Tibial artery (tissue), 4 donors: Measurements from ENCODE around the gene FAM236B.
"Not testable (repeated sequence)": the region's sequence is repeated elsewhere in the genome, so short reads cannot be mapped to it uniquely, and the experiment has no call there.

Experiments used
- DNase-seq, 2 donors: peaks; one replicate each; pipeline ENCODE4 v3.0.0-alpha.2; 2019
- H3K27ac ChIP-seq, 2 donors: fragments of 200-600 bp; sonication (generic) in 1 of 2; 1 replicate in 1 of 2; 2 replicates in 1 of 2; pipeline ENCODE4 v1.5.1; 2018 to 2019; ENCODE audit warnings: mild to moderate bottlenecking in 1 of 2
- H3K27me3 ChIP-seq, 2 donors: fragments of 200-600 bp; sonication (generic) in 1 of 2; one replicate each; pipeline versions ENCODE4 v1.5.1 to v1.6.0; 2016 to 2019
- H3K36me3 ChIP-seq, 3 donors: fragments of 200-600 bp; sonication (generic) in 2 of 3; one replicate each; pipeline ENCODE4 v1.5.1; 2016 to 2019; ENCODE audit warnings: mild to moderate bottlenecking in 2 of 3
- H3K4me1 ChIP-seq, 4 donors: fragments of 200-600 bp; sonication (generic) in 2 of 4; 1 replicate in 3 of 4; 2 replicates in 1 of 4; pipeline ENCODE4 v1.5.1; 2016 to 2019
- H3K4me3 ChIP-seq, 2 donors: fragments of 200-600 bp; sonication (generic) in 1 of 2; 1 replicate in 1 of 2; 2 replicates in 1 of 2; pipeline ENCODE4 v1.5.1; 2018 to 2019; ENCODE audit warnings: mild to moderate bottlenecking in 2 of 2
- H3K9me3 ChIP-seq, 3 donors: fragments of 200-600 bp; sonication (generic) in 1 of 3; one replicate each; pipeline ENCODE4 v1.5.1; 2016 to 2019
- intact Hi-C: fragments of 100-400 bp; cut with DNase I; formaldehyde crosslinking; loops from one replicate; pipeline ENCODE4 v1.15.0; 2023; ENCODE audit warnings: low total_unique reads

The FAM236B gene

DNA sequence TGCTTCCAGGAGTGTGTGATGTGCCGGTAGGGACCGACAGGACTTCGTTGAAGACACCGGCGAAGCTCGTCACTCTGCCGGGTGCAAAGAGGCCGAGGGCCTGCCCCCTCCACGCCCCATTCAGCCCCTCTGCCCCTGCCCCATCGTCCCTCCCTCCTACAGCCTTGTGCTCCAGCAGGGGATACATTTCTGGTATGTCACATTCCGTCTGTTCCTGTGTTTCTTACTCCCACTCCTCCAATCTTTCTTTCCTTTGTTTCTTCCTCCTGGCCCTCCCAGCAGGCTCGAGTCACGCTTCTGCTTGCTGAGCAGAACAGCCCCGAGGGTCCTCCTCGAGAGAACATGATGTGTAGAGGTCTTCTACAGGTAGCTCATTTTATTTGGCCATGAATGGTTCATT, at the start of gene FAM236B:
TSS of gene FAM236B (minus strand) at position 101 of the 400 bp plus-strand sequence. CDS start at position 1, 100 bp downstream.
- intact Hi-C loops, H3K36me3 ChIP-seq, DNase-seq, H3K27ac ChIP-seq, H3K9me3 ChIP-seq, H3K4me3 ChIP-seq, H3K27me3 ChIP-seq, H3K4me1 ChIP-seq: not testable (repeated sequence)

DNA sequence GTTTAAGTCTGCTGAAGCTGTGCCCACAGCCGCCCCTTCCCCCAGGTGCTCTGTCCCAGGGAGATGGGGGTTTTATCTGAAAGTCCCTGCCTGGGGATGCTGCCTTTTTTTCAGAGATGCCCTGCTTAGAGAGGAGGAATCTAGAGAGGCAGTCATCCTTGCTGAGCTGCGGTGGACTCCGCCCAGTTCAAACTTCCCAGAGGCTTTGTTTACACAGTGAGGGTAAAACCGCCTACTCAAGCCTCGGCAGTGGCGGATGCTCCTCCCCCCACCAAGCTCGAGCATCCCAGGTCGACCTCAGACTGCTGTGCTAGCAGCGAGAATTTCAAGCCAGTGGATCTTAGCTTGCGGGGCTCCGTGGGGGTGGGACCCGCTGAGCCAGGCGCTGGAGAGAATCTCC, 48.2 kb upstream of the FAM236B start:
- H3K4me3 ChIP-seq, intact Hi-C loops, H3K4me1 ChIP-seq, DNase-seq, H3K27ac ChIP-seq, H3K9me3 ChIP-seq, H3K36me3 ChIP-seq, H3K27me3 ChIP-seq: not testable (repeated sequence)

DNA sequence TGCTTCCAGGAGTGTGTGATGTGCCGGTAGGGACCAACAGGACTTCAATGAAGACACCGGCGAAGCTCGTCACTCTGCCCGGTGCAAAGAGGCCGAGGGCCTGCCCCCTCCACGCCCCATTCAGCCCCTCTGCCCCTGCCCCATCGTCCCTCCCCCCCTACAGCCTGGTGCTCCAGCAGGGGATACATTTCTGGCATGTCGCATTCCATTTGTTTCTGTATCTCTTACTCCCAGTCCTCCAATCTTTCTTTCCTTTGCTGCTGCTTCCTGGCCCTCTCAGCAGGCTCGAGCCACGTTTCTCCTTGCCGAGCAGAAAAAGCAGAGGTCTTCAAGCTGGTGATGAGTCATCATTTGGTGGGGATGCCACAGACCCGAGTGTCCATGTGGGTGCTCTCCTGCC, 25.6 kb upstream of the FAM236B start, which contains the start of gene FAM236D:
TSS of gene FAM236D (minus strand) at position 101 of the 400 bp plus-strand sequence. CDS start at position 1, 100 bp downstream.
- intact Hi-C loops, DNase-seq, H3K9me3 ChIP-seq, H3K36me3 ChIP-seq, H3K4me1 ChIP-seq, H3K4me3 ChIP-seq, H3K27ac ChIP-seq, H3K27me3 ChIP-seq: not testable (repeated sequence)

DNA sequence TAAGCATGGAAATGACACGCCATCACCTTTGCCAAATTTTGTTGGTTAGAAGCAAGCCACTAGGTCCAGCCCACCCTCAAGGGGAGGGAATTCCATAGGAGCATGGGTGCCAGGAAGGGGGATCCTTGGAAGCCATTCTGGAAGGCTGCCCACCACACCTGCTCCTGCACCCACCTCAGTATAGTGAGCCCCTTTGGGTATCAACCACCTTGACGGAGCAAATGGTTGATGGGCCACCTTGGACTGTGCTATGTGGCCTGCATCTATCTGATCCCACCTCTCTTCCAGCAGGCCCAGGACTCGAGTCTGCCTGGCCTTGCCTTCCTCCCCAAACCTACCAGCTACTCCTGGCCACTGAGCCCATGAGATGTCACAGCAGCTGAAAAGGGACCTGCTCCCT, 7.9 kb upstream of the FAM236B start:
- H3K4me3 ChIP-seq, DNase-seq, H3K27ac ChIP-seq, H3K4me1 ChIP-seq, H3K9me3 ChIP-seq, H3K27me3 ChIP-seq, H3K36me3 ChIP-seq, intact Hi-C loops: not testable (repeated sequence)

DNA sequence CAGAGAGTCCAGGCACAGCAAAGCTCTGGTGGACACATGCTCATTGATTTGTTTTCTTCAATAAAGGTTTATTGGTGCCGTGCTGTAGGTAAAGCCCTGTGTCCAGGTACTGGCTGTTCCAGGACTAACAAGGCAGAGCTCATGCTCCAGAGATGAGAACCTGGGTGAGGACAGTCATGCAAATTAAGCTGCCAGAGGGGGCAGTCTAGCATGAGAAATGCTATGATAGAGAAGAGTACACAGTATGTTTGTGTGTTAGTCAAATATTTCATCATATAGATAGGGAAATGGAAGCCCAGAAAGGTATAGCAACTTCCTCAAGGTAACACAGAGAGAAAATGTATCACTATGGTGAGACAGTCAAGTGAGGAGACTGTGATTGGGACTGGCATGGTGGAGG, 5.7 kb upstream of the FAM236B start:
- H3K36me3 ChIP-seq, H3K27me3 ChIP-seq, DNase-seq, H3K9me3 ChIP-seq, H3K4me1 ChIP-seq, H3K4me3 ChIP-seq, intact Hi-C loops, H3K27ac ChIP-seq: not testable (repeated sequence)

DNA sequence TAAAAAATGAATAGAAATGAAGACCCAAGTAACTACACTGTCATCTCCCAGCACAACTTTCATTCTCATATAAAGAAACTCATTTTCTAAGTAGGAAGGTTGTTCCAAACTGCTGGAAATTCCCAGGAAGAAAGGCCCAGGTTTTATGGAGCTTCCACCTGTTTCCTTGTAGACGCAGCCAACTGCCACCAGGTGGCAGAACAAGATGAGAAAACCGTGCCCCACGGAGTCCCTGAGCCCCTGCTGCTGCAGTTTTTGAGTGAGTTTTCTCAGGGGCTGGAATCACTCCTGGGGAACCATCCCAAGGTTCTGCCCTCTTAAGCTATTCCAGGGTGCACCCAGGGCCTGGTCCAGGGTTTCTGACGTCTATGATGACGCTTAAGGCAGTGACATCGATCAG, 1.5 kb upstream of the FAM236B start:
- H3K27ac ChIP-seq, H3K27me3 ChIP-seq, H3K36me3 ChIP-seq, DNase-seq, H3K9me3 ChIP-seq, intact Hi-C loops, H3K4me3 ChIP-seq, H3K4me1 ChIP-seq: not testable (repeated sequence)

DNA sequence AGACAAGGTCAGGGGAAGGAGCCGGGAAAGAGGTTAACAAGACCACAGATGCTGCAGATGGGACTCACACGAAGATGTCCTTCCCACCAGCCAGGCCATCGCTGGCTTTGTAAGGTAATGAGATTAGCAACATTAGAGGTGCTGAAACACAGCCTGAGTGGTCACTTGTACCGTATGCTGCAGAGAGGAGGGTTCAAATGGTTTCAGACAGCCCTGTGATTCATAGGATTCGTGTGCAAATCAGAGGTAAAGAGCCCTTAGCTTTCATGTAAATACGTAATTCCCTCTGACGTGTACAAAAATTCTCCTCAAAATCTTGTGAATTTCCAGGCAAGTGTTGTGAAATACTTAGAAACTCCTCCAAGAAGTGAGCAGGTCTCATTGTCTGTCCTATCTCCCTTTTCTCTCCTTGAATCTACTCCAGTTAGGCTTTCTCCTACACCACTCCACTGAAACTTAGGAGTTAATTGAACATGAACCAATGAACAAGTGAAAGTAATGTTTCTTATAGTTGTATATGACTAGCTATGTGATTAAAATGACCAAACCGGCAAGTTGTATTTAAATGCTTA, 991 bp upstream of the FAM236B start:
- intact Hi-C loops, H3K9me3 ChIP-seq, H3K36me3 ChIP-seq, DNase-seq, H3K4me1 ChIP-seq, H3K27ac ChIP-seq, H3K4me3 ChIP-seq, H3K27me3 ChIP-seq: not testable (repeated sequence)

DNA sequence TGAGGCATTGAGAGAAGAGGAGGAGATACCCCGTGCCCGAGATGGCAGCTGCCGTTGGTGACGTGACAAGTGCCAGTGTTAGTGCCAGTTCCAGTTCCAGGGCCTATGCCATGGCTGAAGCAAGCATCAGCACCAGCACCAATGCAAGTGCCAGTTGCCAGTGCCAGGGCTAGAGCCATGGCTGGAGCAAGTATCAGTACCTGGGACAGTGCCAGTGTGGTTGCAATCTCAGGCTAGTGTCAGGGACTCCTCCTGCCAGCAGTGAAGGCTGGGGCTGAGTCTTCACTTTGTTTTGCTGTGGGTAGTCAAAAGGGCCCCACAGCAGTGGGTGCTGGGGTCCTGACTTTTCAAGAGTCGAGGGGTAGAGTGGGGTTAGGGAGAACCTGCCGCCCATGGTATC, 4.3 kb downstream of the FAM236B start:
- intact Hi-C loops, H3K27ac ChIP-seq, H3K4me3 ChIP-seq, DNase-seq, H3K36me3 ChIP-seq, H3K27me3 ChIP-seq, H3K4me1 ChIP-seq, H3K9me3 ChIP-seq: not testable (repeated sequence)

DNA sequence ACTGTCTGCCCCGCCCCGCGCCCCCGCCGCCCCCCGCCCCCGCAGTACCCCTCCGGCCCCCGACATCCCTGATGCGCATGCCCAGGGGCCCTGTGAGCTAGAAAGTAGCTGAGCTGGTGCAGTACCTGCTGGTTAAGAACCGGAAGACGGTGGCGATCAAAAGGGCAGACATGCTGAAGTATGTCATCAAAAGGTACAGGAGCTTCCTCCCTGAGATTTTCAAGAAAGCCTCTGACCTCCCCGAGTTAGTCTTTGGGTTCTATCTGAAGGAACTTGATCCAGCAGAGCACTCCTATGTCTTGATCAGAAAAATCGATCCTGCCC, 5.0 kb downstream of the FAM236B start:
- DNase-seq, H3K36me3 ChIP-seq, intact Hi-C loops, H3K27me3 ChIP-seq, H3K9me3 ChIP-seq, H3K4me3 ChIP-seq, H3K27ac ChIP-seq, H3K4me1 ChIP-seq: not testable (repeated sequence)

DNA sequence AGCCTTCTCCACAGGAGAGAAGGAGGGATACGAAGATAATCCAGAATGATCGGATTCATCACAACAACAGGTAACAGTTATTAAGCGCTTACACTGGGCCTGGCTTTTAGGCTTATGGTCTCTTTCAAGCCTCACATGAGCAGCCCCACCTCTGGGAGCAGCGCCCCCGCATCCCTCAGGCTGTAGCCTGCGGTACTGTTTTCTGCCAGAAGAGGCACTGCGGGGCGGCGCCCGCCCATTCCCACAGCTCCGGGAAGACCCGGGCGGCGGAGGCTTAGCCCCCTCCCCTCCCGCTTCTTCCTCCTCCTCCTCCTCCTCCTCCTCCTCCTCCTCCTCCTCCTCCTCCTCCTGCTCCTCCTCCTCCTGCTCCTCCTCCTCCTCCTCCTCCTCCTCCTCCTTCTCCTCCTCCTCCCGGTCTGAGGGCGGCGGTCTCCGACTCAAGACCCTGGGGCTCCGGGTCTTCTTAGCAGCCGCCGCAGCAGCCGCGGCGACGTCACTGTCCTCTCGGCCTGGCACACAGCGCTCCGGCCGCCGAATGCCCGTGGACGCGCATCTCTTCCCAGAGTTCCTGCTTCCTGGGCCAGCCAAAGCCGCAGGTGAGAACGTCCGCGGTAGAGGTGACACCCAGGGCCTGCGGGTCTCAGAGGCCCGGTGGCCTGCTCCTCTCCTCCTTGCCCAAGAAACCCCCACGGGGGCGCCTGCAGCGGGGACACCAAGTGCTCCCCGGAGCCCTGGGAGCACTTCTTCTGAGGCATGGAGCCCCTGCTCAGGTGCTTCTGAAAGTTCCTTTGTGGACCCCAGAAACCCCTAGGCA, 5.6 kb downstream of the FAM236B start, which contains the start of gene DMRTC1B:
TSS of gene DMRTC1B (plus strand) at position 238 of the 814 bp plus-strand sequence. CDS start 68,246 bp downstream, outside the sequence.
- H3K36me3 ChIP-seq, H3K4me1 ChIP-seq, H3K27ac ChIP-seq, H3K27me3 ChIP-seq, H3K9me3 ChIP-seq, DNase-seq, intact Hi-C loops, H3K4me3 ChIP-seq: not testable (repeated sequence)

DNA sequence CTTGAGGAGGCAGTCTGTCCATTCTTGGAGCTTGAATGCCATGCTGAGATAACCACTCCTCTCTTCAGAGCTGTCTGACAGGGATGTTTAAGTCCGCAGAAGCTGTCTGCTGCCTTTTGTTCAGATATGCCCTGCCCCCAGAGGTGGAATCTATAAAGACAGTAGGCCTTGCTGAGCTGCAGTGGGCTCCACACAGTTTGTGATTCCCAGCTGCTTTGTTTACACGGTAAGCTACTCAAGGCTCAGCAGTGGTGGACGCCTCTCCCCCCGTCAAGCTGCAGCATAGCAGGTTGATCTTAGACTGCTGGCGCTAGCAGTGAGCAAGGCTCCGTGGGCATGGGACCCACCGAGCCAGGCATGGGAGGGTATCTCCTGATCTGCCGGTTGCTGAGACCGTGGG, 22.0 kb downstream of the FAM236B start:
- H3K36me3 ChIP-seq, H3K27ac ChIP-seq, H3K27me3 ChIP-seq, intact Hi-C loops, H3K4me3 ChIP-seq, DNase-seq, H3K9me3 ChIP-seq, H3K4me1 ChIP-seq: not testable (repeated sequence)

DNA sequence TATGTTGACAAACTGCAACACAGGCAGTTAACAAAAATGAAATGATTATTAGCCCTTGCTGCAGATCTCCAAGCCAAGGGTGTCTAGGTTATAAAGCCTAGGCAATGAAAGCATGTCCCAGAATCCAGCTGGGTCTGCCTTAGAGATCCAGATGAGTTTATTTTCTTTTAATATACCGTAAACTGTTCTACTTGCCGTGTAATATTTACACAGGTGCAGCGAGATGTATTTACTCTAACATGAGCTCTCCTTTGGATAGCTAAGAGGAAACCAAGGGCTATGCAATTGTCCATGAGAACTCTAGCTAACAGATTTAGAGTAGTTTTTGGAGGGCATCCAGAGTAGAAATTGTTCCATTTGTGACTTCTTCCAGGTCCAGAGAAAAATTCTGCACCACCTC, 33.9 kb downstream of the FAM236B start:
- H3K4me1 ChIP-seq, H3K4me3 ChIP-seq, intact Hi-C loops, H3K9me3 ChIP-seq, H3K36me3 ChIP-seq, H3K27me3 ChIP-seq, H3K27ac ChIP-seq, DNase-seq: not testable (repeated sequence)

DNA sequence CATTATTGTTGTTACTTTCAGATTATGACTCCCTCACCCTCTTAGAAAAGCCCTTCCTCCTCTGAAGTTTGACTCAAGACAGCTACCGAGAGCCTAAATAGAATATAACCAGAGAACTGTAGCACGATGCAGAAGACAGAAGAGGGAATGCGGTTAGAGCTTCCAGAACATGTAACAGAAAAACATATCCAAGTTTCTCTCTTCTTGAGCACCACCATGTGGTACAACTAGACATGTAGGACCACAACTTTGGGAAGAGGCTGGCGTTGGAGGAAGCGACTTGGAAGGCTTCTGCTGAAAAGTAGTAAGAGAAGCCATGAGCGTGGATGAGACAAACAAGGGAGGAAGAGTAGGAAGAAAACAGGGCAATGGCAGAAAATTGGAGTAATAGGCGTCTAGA, 36.9 kb downstream of the FAM236B start:
- H3K36me3 ChIP-seq, intact Hi-C loops, H3K4me3 ChIP-seq, DNase-seq, H3K27me3 ChIP-seq, H3K27ac ChIP-seq, H3K4me1 ChIP-seq, H3K9me3 ChIP-seq: not testable (repeated sequence)
